ENCODE results near the gene SCRT2. TPM values are rescaled to one million over a fixed set of nuclear protein-coding genes. Genes with fewer than 3 reads are reported as not detected.
A peak's percentile ranks its signal among the peaks of the same experiment; 100 is the strongest.

Gene SCRT2
- total RNA-seq, 1 experiment from 2014 or later, result 0.20 TPM

DNA sequence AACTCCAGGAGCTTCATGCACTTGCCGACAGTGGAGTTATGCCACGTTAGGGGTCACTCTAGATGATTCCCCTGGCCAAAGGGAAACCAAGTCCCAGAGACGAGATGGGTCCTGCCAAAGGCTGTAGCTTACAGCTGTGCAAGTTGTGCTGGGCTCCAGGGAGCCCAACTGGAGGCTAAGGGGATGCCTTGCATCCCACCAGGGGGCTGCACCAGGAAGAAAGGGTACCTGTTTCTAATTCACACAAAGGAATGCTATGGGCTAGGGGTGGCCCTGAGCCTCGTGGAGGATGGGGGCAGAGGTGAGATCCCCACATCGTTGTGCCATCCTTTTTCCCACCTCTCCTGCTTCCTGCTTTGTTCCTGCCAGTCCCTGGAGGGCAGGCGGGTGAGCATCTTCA is 23.7 kb upstream of the SCRT2 start:
- ATAC-seq (peak; percentile 47), DNase-seq (ENCODE audit: low spot score) (no peak)
- Mint-ChIP-seq H3K27me3 (ENCODE audit: low read depth) (peaks cover 3% of the 10 kb centered on the region; the same call in 1 of the 2 replicates), H3K36me3 (no peaks in the 10 kb centered on the region), H3K4me3 (no peak overlapping the region), H3K9me3 (0 out of 2 replicates have a peak, but pooled peaks cover under 1% of the 10 kb centered on the region), H3K27ac (no peak overlapping the region), H3K4me1 (peaks cover 31% of the 10 kb centered on the region)
- ChIA-PET POLR2A (no interaction called here), CTCF (interaction anchor here (1.1 to 3.6 kb wide), 5 partner anchors 29 to 69 kb away, joined by 4 to 24 read pairs (median 9); partner anchors contain the start of gene SLC52A3)
- TF ChIP-seq FOXJ3 (CRISPR knock-in tag; IDR thresholded peaks at IDR 0.05; ENCODE audit: borderline replicate concordance) (no peak), CTCF (IDR thresholded peaks at IDR 0.05) (no peak), ARID4B (CRISPR knock-in tag; IDR thresholded peaks at IDR 0.05; ENCODE audit: borderline replicate concordance) (no peak), TP53 (CRISPR knock-in tag; IDR thresholded peaks at IDR 0.05) (0 out of 2 replicates have a peak, but pooled peaks have one; percentile 12), CREB1 (CRISPR knock-in tag; IDR thresholded peaks at IDR 0.05) (no peak), NR1H2 (CRISPR knock-in tag; IDR thresholded peaks at IDR 0.05) (no peak), ZNF263 (CRISPR knock-in tag; IDR thresholded peaks at IDR 0.05; ENCODE audit: low read depth) (no peak), ZNF671 (CRISPR knock-in tag; IDR thresholded peaks at IDR 0.05) (no peak)

DNA sequence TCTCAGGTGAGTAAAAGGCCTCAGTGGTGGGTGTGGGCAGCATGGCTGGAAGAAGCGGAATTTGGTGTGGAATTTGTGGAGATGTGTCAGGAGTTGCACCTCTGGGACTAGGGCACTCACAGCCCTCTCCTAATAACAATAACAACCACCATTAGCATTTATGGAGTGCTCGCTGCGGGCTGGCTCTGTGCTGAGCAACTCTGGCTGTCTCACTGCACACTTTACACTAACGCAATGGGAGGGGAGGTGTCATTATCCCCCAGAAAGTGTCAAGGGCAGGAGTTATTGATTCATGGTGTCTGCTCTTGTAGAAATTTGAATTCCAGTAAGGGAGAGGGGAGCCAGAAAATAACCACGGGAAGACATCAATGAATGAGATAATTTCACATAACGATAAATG is 22.7 kb upstream of the SCRT2 start:
- Mint-ChIP-seq H3K4me3 (no peak overlapping the region), H3K9me3 (peaks cover 5% of the 10 kb centered on the region; the same call in 1 of the 2 replicates), H3K27ac (0 out of 2 replicates have a peak overlapping the region, but pooled peaks have one; percentile 57), H3K27me3 (ENCODE audit: low read depth) (peaks cover 3% of the 10 kb centered on the region; the same call in 1 of the 2 replicates), H3K36me3 (no peaks in the 10 kb centered on the region), H3K4me1 (peaks cover 34% of the 10 kb centered on the region)
- no peak for ATAC-seq
- DNase-seq (ENCODE audit: low spot score), result no peak
- ChIA-PET POLR2A (no interaction called here), CTCF (no interaction called here)
- TF ChIP-seq NFYB (CRISPR knock-in tag; conservative IDR thresholded peaks at IDR 0.05; ENCODE audit: low read depth) (no peak), ETV6 (CRISPR knock-in tag; IDR thresholded peaks at IDR 0.05) (no peak), CTCF (IDR thresholded peaks at IDR 0.05) (no peak), ZNF423 (CRISPR knock-in tag; IDR thresholded peaks at IDR 0.05) (no peak), ZNF416 (CRISPR knock-in tag; IDR thresholded peaks at IDR 0.05) (no peak), SP1 (CRISPR knock-in tag; conservative IDR thresholded peaks at IDR 0.05) (no peak), SOX15 (CRISPR knock-in tag; IDR thresholded peaks at IDR 0.05) (no peak), ARID4B (CRISPR knock-in tag; IDR thresholded peaks at IDR 0.05; ENCODE audit: borderline replicate concordance) (no peak)
- TF ChIP-seq, protein P1, sequence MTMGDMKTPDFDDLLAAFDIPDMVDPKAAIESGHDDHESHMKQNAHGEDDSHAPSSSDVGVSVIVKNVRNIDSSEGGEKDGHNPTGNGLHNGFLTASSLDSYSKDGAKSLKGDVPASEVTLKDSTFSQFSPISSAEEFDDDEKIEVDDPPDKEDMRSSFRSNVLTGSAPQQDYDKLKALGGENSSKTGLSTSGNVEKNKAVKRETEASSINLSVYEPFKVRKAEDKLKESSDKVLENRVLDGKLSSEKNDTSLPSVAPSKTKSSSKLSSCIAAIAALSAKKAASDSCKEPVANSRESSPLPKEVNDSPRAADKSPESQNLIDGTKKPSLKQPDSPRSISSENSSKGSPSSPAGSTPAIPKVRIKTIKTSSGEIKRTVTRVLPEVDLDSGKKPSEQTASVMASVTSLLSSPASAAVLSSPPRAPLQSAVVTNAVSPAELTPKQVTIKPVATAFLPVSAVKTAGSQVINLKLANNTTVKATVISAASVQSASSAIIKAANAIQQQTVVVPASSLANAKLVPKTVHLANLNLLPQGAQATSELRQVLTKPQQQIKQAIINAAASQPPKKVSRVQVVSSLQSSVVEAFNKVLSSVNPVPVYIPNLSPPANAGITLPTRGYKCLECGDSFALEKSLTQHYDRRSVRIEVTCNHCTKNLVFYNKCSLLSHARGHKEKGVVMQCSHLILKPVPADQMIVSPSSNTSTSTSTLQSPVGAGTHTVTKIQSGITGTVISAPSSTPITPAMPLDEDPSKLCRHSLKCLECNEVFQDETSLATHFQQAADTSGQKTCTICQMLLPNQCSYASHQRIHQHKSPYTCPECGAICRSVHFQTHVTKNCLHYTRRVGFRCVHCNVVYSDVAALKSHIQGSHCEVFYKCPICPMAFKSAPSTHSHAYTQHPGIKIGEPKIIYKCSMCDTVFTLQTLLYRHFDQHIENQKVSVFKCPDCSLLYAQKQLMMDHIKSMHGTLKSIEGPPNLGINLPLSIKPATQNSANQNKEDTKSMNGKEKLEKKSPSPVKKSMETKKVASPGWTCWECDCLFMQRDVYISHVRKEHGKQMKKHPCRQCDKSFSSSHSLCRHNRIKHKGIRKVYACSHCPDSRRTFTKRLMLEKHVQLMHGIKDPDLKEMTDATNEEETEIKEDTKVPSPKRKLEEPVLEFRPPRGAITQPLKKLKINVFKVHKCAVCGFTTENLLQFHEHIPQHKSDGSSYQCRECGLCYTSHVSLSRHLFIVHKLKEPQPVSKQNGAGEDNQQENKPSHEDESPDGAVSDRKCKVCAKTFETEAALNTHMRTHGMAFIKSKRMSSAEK (CRISPR knock-in tag; IDR thresholded peaks at IDR 0.05; ENCODE audit: borderline replicate concordance), result no peak
